Renal pelvis (tissue), 4 donors: Measurements from ENCODE around the gene PRSS27. TPM values are rescaled to one million over a fixed set of nuclear protein-coding genes. Genes with fewer than 3 reads are reported as not detected.

Source experiments
- DNase-seq: peaks from one replicate; pipeline ENCODE4 v3.0.0-alpha.2; 2013
- polyA plus RNA-seq, 3 donors: library from polyadenylated mRNA; unstranded; fragments of 120-200 nt; gene quantifications; one replicate each; pipeline ENCODE4 v1.2.1, GENCODE V29; 2013; ENCODE audit not compliant: insufficient read length in 3 of 3

PRSS27 gene
- polyA plus RNA-seq, 3 donors, result 1.5 to 2.8 (median 2.0) TPM

DNA sequence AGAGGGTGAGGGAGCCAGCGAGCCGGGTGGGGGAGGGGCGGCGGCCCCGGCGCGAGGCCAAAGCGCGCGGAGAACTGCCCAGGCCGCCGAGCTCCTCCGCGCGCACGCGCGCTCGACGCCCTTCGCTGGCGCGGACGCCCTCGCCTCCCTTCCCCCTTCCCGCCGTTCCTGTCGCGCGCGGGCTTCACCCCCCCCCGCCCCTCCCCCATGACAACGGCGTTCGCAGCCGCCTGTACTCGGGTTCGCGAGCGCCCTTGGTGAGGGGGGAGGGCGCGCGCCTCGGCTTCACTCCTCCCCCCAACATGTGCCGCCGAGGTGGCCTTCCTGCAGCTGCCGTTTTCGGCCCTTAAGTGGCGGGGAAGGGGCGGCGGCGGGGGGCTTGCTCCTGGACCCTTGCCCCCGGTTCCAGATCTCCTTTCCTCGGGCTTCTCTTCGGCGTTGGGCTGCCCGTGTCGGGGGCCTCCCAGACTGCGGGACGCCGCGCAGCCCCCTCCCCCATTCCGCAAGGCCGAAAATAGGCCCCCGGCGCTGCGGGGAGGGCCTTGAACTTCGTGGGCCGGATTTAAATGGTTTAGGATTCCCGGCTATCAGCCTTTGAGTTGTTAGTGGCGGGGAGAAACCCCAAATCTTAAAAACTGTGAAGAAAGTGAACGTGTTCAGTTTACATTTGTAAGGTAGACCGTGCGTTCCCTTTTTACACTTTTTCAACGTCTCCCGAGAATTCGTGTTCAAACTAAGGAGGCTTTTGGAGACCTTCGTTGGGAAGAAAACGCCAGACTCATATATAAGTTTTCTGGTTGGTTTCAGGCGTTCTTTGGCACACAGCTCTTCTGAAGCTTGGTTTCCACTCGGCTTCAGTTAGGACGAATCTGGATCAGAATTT lies 33.1 kb upstream of the PRSS27 start:
- DNase-seq, result peak; percentile 83

DNA sequence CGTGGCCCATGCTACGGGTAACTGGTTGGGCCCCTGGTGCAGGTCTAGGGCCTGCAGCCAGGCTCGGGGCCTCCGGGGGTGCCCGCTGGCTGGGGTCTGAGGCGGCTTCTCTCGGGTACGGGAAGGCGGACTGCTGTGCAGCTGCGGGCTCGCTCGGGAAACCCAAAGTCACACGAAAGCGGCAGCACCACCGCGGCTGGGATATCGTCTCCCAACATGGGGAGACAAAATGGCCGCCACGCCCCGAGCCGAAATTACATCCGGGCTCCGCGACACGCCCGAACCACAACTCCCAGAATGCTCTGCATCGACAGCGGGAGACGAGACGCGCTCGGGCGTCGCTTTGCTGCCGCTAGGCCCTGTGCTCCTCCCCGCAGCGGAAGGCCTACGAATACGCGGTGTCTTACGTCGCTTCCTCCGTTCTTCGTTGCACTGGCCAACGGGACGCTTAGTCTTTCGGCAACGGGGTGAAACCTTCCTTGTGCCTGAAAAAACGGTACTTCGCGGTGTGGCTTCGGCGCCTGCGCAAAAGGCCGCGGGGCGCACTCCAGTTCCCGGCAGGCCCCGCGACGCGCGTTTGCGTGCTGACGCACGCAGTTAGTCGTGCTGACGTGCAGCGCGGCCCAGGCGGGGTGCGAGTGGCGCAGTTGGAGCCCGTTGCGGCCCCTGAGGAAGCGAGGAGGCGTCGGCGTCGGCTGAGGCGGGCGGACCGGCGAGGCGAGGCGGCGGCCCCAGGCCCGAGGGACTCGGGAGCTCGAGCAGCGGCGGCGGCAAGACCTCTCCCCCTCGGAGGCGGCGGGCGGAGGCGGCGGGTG lies 32.2 kb upstream of the PRSS27 start, which contains the start of gene SRRM2:
SRRM2 (plus strand) TSS at position 604 of the 815 bp plus-strand sequence. CDS start 3,727 bp downstream, outside the sequence.
- DNase-seq, result peak; percentile 97

DNA sequence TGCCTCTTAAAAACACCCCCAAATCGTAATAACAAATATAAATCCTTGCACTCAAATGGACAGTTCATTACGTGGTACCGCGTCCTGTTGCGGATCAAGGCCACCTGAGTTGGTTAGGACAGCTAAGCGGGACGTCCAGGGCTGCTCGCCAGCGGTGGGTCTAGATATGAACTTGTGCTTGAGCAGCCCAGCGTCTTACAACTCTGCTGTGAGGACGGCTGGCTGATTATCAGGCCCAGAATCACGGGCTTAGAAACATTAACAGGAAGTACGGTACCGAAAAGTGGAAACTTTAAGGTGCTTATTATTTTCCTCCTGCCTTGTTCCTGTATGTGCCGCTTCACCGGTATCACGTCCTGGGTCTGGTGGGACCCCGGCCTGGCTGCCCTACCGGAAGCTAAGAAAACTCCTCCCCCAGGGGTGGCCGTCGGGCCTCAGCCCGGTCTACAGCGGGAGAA lies 31.6 kb upstream of the PRSS27 start:
- peak; percentile 46 for DNase-seq

DNA sequence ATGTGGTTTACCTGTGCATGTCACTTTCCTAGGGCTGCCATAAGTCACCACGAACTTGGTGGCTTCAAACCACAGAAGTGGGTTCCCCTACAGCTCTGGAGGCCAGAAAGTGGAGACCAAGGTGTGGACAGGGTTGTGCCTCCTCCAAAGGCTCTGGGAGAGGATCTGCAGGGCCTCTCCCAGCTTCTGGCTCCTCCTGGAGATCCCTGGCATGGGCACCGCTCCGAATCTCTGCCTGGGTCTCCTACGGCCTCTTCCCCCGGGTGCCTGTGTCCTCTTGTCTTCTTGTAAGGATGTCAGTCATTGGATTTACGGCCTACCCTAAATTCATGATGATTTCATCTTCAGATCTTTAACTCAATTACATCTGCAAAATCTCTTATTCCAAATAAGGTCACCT lies 29.9 kb upstream of the PRSS27 start:
- no peak for DNase-seq

DNA sequence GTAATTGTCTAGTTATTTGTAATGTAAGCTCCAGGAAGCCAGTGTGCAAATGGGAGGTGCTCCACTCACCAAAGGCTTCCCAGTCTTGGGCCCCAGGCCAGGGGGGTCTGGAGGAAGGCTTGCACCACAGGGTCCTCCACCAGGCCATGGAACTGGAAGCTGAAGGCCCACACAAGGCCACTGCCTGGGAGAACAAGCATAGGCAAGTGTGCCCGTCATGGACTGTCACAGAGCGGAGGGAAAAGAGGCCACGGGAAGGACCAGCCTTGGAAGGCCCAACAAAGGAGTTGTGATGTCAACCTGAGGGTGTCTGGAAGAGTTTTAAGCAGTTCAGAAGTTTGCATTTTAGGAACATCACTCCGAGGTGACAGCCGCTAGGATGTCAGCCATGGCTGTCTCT lies 29.5 kb upstream of the PRSS27 start:
- DNase-seq, result no peak

DNA sequence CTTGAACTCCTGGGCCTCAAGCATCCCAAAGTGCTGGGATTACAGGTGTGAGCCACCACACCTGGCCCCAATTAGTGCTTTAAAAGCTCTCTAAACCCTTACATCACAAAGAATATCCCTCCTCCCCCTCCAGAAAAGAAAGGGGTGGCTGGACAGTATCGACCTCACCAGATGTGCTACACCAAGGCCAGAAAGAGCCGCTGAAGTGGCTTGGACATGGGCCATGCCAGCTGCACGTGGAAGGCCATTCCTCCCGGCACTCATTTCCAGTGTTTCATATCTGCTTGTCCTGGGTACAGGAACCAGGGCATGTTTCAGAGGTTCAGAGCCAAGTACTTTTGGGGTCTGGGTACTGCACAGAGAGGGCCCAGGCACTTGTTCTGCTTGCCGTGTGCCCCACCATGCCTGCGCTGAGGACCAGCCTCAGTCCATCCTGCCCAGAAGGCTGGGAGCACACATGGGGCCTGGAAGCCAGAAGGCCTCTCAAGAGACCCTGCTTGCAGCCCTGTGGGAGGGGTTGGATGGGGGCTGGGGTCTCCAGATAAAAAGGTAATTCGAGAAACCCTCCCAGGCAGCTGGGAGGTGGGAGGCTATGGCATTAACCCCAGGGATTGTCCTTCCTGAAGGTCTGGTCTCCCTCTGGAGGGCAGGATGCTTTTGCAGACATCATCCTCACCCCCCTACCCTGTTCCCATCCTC lies 28.9 kb upstream of the PRSS27 start:
- no peak for DNase-seq

DNA sequence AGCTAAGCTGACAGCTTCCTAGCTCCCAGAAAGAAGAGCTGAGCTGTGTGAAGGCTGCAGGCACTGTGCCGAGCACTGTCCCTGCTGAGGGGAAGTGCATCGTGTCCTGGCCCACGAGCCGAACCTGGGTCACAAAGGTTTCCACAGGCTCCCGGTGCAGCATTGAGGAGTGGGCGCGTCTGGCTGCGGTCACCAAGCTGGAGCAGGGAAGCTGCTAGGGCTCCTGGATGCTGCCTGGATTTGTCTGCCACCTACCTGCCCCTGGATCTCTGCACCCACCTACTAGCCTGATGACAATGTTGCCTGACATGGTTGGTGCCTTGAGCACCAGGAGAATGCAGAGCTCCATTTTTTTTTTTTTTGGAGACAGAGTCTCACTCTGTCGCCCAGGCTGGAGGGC lies 25.9 kb upstream of the PRSS27 start:
- no peak for DNase-seq

DNA sequence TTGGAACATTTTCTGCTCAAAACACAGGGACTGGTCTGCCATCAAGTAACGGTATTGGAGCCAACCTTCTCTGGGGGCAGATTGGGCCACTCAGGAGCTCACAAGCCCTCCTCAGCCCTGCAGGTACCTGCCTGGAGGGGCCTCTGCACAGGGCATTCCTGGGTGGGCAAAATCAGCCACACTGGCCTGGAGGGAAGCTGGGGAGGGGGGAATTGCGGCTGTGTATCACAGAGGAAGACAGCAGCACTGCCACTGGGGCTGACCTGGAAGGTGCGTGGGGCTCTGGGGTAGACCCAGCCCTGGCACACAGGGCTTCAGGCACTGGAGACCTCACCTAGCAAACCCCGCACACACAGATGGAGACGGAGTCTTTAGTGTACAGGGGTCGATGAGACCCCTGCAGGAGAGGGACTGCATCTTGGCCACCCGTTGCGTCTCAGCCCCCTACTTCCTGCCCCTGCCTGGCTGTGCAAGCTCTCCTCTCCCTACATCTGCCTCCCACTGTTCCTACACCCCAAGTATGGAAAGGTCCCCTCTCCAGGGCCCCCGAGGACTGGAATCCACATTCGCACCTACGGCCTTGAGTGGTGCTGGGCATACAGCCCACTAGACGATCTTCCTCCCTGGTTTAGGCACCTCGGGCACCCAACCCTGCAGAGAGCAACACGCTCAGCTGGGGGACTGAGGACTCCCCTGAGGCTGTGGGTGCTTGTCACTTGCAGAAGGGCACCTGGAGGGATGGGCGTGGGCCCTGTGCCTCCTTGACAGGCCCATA lies 25.3 kb upstream of the PRSS27 start:
- DNase-seq, result no peak

DNA sequence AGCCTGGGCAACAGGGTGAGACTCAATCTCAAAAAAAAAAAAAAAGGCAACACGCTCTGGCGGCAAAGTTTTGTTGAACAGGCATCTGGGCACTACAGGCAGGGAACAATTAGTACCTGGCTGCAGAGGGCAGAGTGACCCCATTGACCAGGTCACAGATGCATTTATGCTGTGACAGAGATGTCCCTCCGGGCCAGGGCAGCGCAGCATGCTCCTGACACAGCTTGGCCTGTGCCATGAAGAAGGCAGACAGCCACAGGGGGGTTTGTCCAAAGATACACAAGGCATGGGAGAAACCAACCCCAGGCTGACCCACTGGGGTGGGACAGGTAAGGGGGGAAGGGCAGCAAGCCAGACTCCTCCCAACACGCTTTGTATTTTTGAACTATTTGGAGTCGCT lies 24.7 kb upstream of the PRSS27 start:
- no peak for DNase-seq

DNA sequence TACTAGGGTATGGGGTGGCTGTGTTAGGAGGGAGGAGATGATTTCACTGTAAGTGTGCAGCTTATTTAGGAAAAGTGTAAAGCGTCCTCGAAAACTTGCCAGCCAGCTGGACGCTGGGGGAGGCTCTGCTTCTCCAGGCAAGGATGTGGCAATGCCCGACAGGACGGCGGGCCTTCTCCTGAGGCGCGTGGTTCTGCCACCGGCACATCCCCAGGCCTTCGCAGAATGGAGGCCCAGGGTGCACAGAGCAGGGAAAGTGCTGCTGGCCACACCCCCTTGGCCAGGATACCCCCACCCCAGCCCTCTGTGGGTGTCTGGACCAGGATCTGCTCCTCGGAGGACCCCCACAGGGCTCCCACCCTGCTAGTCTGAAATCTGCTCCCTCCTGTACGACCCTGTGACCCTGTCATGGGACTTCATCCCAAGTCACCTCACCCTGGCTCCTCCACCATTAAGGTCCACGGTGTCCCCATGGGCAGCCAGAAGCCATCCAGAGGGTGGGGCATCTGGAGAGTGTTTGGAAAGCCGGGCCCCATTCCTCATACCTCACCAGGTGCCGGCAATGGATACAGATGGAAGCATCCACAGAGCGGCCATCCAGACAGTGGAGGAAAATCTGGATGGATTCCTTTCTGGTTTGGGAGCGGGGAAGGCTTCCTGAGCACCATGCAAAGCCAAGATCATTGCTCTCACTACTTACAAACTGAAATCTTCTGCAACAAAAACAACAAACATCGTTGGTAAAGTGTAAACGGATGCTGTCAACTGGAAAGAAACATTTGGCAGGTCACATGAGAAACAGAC lies 23.2 kb upstream of the PRSS27 start:
- no peak for DNase-seq

DNA sequence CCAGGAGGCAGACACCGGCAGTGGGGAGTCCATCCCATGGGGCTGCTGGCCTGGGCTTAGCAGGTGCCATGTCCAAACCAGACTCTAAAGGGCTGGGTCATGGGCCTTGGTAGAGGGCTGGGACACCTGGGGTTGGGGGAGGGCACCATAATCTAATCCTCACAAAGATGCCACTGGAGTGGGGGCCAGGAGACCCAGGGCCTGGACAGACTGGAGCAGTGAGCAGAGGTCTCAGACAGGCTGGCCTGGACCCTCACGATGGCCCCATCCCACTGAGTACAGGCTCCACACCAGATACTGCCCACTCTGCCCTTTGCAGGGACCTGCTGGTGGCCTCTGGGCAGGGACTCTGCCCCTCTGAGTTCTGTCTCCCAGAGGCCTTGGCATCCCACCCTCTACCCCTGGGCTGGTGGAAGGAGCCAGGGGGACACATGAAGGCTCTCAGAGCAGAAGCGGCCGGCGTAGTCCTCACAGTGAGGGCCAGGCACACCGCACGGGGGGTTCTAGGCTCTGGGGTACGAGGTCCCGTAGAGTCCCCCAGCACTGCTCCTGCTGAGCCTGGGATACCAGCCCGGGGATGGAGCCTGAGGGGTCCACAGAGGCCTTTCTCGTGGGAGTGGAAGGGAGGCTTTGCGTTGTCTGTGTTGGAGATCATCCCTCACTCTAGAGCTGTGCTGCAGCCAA lies 22.4 kb upstream of the PRSS27 start:
- no peak for DNase-seq

DNA sequence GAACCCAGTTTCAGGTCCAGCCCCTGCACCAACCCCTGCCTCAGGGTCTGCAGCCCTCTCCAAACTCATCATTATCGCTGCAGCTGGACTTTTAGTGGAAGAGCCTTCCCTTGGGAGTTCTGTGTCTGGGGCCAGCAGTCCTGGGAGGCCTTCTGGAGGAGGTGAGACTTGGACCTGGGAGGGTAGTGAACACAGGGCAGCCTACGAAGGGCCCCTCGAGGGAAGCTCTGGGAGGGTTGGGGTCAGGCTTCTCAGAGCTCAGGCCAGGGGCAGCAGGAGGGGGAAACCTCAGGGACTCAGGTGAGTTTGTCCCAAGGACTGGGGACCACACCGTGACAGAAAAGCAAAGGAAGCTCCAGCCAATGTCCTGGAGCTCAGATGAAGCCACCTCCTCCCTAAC lies 21.1 kb upstream of the PRSS27 start:
- no peak for DNase-seq

DNA sequence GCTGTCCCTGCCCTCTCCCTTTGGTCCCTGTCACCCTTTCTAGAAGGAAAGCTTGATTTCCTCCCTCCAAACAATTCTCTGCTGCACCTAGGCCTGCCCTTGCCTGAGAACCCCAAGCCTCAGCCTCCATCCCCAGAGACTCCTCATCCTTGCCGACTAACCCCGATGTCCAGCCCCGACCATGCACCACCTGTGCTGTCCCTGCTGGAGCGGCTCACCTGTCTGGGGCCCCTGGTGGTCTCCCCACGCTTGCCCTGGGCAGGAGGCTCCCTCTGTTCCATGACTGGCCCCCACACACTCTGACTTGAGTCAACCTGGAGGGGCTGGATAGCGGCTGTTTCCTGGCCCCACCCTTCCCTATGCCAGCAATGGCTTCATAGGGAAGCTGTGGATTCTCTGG lies 20.5 kb upstream of the PRSS27 start:
- no peak for DNase-seq

DNA sequence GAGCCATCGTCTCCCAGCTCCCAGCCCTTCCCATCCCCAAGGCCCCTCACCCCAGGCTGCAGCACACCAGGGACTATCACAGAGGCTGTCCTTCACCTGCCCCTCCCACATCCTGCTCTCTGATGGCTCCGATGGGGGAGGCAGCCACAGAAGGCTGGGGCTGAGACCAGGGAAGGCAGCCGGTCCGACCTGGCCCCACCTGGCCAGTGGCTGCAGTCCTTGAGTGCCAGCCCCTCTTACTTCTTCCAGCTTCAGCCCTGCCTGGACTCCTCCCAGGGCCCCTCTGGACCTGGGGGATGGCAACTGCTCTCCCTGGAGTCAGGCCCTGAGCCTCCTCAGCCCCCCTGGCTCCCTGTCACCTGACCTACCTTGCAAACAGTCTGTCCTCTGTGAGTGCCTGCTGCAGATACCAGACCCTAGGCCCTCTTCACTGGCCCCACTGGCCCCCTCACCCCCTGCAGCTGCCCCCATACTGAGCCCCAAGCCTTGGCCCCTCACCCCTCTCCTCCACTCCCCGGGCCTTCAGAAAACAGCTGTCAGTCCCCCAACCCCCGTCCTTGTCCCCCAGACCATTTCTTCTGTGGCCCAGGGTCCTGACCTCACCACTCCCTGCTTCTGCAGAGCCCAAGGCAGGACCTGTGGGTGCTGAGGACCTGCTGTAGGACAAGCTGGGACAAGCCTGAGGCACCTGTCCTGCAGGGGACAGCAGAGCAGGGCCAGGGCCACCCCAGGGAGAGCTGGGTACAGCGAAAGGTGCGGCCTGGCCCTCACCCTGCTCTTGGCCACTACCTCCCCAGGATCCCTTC lies 19.8 kb upstream of the PRSS27 start:
- DNase-seq, result no peak

DNA sequence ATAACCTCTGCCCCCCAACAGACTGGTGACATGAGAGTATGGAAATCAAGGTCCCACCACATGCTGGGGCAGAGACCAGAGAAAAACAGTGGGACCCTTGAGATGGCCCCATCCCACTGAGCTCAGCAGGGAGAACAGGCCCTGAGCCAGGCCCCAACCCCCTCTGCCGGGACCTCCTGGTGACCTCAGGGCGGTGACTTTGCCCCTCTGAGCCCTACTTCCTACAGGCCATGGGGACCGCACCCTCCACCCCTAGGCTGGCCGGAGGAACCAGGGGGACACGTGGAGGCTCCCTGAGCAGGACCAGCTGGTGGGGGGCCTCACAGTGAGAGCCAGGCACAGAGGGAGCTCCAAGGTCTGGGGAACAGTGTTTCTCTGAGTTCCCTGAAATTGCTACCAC lies 18.6 kb upstream of the PRSS27 start:
- DNase-seq, result no peak

DNA sequence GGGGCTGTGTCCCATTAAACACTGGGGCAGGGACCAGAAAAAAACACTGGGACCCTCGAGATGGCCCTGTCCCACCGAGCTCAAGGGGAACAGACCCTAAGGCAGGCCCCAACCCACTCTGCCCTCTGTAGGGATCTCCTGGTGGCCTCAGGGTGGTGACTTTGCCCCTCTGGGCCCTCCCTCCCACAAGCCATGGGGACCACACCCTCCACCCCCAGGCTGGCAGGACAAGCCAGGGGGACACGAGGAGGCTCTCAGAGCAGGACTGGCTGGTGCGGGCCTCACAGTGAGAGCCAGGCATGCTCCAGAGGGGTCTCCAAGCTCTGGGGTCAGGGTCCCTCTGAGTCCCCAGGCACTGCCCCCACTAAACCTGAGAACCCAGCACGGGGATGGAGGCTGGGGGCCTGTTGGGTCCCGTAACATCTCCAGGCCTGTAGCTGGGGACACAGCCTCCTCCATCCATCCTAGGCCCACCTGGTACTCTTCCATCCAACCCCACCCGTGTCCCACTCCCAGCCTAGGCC lies 17.9 kb upstream of the PRSS27 start:
- DNase-seq, result no peak

DNA sequence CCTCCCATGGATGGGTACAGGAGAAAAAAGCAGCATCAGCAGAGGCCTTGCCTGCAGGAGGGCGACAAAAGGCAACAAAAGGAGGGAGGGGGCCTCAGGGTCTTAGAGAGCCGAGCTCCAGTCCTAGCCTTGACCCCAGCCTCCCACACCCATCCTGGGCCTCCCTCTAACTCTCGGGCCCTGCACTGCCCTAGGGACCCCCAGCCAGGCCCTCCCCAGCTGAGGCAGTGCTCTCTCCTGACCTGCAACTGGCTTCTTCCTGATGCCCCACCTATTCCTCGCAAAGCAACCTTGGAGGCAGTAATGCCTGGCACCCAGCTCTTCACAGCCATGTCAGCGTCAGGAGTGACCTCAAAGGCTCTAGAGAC lies 17.2 kb upstream of the PRSS27 start:
- DNase-seq, result no peak

DNA sequence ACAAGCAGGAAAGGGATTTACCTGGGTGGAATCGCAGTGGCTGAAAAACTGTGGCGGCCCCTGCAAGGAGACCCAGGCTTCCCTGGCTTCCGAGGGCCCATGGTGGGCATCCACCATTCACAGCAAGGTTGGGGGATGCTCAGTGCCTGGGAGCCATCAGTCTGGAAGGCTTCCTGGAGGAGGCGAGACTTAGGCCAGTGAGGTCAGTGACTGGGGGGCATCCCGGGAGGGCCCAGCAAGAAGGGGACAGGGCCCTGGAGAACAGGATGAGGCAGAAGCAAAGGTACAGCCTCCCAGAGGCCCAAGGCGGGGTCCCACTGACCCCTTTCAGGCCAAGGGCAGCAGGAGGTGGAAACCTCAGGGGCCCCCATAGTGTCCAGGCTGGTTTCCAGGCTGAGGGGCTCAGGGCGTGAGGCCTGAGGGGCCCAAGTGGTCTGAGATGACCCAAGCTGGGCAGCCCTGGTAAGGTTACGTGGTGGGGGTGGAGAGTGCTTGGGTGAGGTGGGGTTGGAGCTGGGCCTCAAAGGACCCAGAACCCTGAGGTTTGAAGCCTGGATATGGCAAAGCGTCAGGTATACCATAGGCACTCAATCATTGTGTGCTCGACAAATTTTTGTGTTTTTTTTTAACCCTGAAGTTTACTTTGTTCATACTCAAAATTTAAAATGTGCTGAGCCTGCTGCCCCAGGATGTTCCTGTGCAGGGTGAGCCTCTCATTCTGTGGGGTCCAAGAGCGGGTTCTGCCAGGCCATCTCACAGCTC lies 16.6 kb upstream of the PRSS27 start:
- DNase-seq, result no peak
